ENCODE results near the gene KRT82.
"Not testable (repeated sequence)": the region's sequence is repeated elsewhere in the genome, so short reads cannot be mapped to it uniquely, and the experiment has no call there.

KRT82 gene

DNA sequence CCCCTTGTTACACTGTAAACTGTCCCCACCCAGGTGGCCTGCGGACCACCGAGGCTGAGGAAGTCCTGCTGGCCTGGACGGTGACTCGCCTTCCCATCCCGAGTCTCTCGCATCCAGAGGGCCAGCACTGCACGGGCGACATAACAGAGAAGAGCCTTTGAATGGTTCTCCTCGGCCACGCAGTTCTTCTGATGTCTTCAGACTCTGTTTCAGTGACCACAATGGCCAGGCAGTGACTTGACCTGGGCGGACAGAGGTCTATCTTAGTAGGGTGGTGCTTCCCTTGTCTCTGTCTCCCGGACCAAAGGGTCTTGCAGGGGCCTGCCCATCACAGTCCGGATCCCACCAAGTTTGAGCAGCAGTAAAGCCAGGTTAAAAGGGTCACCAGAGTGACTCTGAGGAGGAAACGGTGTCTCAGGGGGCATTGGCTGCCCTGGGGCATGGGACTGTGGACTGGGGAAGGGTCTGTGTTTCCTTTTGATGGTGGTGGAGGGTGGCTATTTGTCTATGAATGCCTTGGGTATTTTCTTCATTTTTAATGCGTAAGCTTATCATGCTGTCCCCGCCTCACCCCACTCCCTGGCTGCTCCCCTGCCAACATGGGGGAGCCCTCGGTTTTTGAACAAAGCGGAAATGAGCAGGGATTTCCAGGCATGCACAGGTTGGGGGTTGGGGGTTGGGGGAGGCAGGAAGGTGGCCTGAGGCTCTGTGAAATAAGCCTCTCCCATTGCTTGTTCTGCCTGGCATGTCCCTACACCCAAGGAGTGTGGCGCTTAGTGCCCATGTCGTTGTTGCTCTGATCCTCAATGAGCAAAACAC lies 49.2 kb downstream of the KRT82 start:
- DNase-seq: no peak

DNA sequence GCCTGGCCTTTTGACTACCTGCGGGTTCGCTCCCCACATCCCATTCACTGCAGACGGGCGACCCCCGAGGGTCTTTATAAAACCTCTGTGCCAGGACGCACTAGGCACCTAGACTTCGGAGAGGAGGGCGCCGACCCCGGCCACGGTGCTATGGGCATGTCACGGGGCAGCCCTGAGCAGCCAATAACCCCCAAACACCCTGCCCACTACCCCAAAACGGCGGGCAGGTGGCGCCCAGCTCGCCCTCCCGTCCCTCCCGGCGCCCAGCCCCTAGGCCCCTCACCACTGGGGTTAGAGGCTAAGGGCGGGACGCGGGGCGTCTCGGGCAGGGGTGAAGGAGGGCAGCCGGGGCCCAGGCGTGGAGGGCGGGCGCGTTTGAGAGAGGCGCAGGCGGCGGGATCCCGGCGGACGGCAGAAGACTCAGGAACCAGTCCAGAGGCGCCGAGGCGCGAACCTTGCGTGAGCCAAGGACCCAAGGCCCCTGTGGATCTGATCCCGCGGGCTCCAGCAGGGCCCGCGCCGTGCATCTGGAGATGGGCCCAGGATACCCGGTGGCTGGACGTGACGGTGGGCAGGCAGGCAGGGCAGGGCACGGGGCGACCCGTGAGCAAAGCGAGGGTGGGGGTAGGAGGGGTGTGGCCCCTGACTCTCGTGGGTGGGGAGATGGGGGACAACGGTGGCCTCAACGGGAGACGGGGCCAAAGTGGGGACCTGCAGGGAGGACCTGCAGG lies 49.9 kb downstream of the KRT82 start:
- no peak for DNase-seq

DNA sequence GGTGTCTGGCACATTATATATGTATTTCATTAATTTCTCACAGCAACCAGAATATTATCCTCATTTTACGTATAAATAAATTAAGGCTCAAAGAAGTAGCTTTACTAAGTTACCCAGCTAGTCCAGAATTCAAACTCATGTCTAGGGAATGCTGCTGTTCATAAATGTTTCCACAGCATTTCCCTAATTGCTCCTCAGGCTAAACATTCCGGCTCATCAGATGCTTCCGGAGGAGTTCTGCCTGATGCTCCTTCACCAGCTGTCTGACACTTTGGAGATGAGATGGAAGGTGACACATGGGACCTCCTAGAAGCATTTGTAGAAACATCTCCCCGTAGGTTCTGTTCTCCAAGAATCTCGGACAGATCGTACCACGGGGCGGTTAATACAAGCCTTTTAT lies 51.0 kb downstream of the KRT82 start:
- DNase-seq: no peak

DNA sequence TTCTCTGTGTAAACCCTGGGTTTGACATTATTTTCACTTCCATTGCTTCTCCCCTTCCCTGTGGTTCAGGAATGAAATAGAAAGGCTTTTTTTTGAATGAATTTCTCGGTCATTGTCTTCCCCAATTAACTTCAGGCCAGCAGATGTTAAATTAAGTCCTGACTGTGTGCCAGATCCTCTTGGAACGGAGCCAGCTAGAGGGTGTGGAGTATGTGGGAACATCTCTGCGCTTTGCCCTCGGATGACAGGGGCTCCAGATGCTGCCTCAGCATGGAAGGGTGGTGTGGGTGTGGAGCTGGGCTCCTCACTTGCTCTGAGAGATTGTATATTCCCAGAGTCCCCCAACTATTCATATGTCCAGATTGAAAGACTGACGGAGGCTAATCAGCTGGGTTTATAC lies 51.9 kb downstream of the KRT82 start:
- no peak for DNase-seq

DNA sequence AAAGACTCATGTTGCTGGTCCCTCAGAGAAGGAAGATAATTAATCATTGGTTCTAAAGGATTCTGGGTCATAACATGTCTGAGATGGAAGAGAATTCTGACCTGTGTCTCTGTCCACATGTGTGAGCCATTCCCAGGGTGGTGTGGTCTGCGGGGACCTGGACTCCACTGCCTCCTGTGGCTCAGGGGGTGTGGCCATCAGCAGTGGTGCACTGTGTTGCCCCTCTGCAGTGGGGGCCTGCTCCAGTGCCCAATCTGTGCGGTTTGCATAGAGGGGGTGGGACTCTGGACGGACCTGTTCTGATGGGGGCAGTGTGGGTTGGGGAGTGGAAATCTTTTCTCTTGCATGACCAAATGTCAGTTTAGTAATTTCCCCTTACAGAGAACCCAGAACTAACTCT lies 52.4 kb downstream of the KRT82 start:
- DNase-seq: no peak

DNA sequence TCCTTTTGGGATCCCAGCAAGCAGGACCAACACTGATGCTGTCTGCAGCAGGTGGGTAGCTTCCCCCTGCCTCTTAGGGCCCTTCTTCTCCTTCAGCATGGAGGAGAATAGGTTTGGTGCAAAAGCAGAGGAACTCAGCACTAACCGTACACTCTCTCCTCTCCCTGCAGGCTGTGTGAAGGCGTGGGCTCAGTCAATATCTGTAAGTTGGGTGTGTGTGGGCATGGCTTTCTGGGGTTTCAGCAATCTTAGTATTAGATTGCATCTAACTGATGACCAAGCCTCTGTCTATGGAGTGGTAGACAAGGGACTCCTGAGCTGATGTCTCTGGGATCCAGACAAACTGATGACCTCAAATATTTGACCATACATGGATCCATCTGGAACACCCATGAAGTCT lies 53.2 kb downstream of the KRT82 start:
- DNase-seq: no peak

DNA sequence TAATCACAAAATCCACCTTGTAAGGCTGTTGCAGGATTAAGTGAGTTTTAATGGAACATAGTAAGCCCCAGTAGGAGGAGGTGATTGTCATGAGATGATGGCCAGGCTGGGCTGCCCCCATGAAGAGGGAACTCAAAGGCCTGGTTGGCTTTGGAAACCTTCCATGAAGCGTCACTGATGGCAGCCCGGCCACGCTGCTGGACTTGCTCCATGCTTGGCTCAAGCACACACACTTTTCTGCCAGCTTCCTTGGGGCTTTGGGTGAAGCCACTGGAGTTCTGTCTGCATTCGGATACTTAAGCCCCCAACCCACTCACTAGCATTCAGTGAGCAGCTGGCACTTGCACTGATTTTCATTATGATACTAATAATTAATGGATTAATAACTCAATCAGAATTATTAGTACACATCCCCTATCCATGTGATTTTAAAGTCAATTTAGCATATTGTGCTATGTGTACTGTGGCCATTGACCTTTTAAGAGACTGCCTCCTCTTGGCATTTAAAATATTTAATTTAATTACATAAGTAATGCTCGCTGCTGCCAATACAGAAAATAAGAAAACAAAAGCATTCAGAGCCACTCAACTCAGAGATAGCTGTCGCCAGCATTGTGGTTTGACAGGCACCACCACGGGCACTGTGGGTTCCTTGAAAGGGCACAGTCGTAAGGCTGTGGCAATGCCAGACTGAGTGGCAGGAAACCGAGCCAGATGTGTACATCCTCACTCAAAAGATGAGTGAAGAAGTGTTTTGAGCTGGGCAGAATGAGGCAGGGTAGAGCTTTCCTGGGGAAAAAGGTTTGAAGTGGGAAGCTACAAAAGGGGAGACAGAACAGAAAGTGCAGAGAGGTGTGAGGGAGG lies 54.7 kb downstream of the KRT82 start:
- DNase-seq: no peak

DNA sequence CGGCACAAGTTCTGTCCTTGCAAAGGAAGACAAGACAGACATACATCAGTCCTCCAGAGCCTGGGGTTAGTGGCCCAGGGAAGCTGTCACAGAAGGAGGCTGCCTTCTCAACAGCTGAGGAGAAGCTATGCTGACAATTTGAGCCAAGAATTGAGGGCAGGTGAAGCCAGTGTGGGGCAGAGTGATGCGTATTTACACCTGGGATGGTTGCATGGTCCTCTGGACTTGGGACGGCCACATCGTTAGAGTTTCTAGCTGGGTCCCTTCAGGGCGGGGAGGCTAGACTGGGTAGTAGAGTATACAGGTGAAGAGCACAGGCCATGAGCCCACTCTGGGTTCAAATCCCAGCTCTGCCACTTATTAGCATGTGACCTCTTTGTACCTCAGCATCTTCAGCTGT lies 55.3 kb downstream of the KRT82 start:
- no peak for DNase-seq

DNA sequence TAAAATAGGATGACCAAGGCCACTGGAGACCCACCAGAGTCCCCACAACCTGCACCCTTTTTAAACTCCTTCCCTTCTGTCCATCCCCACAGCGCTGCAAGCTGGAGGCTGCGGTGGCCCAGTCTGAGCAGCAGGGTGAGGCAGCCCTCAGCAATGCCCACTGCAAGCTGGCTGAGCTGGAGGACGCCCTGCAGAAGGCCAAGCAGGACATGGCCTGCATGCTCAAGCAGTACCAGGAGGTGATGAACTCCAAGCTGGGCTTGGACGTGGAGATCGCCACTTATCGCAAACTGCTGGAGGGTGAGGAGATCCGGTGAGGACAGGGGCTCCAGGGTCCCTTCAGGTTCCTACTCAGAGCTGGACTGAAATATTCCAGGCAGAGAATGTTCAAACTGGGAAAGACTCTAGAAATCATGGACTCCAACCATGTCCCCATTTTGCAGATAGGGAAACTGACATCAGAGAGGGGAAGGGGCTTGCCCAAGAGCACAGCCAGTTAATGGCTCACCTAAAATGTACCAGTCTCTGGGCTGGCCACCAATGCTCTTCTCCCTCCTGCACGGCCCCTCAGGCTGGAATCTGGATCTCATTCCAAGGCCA lies 56.0 kb downstream of the KRT82 start:
- no peak for DNase-seq

DNA sequence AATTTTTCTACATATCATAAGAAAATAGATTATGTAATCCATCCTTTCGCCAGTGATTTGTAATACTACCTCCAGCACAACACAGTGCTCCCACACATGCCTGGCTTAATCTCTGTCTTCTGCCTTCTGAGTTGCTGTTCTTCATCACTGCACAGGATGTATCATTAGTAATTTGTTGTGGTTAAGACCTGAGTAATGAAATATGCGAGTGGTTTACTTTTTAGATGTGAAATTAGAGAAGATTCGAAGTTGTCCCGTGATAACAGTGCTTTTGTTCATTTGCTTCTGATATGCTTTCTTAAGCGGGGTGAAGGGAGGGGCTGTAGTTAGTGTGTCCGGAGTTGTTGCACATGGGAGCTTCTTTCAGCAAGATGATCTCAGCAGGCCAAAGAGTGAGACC lies 56.9 kb downstream of the KRT82 start:
- no peak for DNase-seq

DNA sequence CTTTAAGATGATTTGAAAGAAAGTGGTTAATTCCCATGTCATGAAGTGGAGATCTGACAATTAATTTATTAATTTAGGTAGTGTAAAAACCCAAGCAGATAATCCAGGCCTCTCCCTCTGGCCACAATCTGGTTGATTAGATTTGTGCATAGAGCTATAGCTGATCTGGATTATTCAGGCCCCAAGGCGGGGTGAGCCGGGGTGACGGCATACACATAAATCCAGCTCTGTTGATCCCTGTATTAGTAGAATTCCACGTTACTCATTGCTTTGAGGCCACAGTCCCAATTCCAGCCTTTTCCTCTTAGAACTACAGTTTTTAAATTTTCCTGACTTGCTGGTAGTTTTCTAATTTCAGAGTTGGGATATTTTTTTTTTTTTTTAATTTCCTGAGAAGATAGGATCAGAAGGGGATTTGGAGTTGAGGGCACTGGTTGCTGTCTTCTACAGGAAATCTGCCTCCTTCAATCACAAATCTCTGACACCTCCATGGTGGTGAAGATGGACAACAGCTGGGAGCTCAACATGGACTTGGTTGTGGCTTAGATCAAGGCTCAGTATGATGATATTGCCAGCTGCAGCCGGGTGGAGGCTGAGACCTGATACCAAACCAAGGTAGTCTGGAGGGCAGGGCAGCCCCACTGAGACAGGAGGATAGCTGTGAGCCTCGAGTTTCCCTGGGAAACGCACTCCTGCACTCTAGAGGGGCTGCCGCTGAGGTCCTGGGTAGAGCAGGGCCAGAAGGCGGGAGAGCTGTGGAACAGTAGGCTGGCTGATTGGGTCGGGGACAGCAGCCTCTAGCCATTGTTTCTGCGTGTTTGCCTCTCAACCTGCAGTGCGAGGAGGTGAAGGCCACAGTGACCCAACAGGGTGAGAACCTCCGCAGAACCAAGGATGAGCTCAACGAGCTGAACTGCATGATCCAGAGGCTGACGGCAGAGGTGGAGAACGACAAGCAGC lies 58.3 kb downstream of the KRT82 start:
- no peak for DNase-seq

DNA sequence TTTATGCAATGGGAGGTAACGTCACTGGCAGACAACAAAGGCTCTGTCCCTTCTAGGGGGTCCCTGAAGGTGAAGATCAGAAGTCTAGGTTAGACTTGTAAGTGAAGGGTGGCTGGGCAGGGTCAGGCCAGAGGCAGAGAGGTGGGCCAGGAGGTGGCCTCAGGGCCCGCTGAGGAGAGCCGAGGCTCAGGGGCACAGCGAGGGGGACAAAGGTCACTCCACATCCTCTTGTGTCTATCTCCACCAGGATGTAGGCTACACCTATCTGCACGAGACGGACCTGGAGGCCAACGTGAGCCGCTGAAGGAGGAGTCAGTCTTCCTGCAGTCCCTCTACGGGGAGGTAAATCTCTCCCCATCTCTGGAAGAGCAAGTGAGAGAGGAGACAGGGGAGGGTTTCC lies 59.1 kb downstream of the KRT82 start:
- DNase-seq: no peak

DNA sequence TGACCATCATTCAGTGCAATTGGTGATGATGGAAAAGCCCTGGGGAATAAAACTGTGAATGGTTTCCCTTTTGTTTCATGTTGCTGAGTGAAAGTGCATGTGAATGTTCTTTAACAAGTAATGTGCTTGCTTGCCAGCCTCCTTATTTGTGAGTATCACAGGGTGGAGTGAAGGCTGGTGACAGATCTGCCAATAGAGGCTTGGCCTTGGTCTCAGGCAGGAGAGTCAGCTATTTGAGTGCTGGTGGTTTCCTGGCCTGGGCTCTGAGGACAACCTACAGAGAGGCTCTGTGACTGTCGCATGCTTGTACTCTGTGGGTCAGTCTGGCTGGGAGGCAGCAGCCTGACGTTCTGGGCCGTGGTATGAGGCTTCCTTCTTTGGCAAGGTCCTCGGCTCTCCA lies 59.5 kb downstream of the KRT82 start:
- DNase-seq: no peak

DNA sequence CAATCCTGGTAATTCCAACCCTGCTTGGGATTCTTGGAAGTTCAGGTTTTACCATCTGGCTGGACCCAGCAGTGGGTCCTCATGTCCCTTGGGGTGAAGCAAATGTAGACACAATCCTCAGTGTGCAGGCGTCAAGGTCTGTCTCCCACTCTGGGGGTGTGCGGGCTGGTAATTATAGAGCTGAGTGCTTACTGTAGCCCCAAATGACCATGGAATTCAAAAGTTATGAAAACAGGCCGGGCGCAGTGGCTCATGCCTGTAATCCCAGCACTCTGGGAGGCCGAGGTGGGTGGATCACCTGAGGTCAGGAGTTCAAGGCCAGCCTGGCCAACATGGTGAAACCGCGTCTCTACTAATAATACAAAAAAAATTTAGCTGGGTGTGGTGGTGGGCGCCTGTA lies 61.1 kb downstream of the KRT82 start:
- DNase-seq: not testable (repeated sequence)

DNA sequence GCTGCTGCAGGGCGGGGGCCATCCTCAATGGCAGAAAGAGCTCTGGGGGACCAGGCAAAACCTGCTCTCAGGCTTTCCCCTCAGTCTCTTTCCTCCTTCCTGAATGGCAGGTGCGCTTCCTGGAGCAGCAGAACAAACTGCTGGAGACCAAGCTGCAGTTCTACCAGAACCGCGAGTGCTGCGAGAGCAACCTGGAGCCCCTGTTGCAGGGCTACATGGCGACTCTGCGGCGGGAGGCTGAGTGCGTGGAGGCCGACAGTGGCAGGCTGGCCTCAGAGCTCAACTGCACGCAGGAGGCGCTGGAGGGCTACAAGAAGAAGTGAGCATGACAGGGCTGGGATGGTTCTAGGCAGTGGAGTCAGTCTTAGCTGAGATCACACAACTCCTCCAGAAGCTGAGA lies 62.0 kb downstream of the KRT82 start:
- DNase-seq: no peak

Measured in NCI-H1092 treated with DMSO at 0.1 percent for 48 hours (cell line).